Stimulated activated naive CD8-positive, alpha-beta T cell treated with anti-CD3 and anti-CD28 coated beads, Interleukin-15, Interleukin-2, amounts not matched to agents 100 ng/mL and 50 ng/mL, for 24 hours (primary cell): ENCODE data around the gene NDC1.

Experiments used
- H3K27ac Mint-ChIP-seq: one replicate; pipeline ENCODE4 v1.8.0; 2021; ENCODE audit warnings: mild to moderate bottlenecking, mixed read lengths
- H3K27me3 Mint-ChIP-seq: one replicate; pipeline ENCODE4 v1.8.0; 2021; ENCODE audit warnings: mixed read lengths
- H3K36me3 Mint-ChIP-seq: one replicate; pipeline ENCODE4 v1.8.0; 2021; ENCODE audit warnings: low read depth, mixed read lengths
- H3K4me1 Mint-ChIP-seq: one replicate; pipeline ENCODE4 v1.8.0; 2021; ENCODE audit warnings: low read depth, mixed read lengths
- H3K4me3 Mint-ChIP-seq: one replicate; pipeline ENCODE4 v1.8.0; 2021; ENCODE audit warnings: mild to moderate bottlenecking, mixed read lengths
- H3K9me3 Mint-ChIP-seq: one replicate; pipeline ENCODE4 v1.8.0; 2021; ENCODE audit warnings: mixed read lengths

Gene NDC1

DNA sequence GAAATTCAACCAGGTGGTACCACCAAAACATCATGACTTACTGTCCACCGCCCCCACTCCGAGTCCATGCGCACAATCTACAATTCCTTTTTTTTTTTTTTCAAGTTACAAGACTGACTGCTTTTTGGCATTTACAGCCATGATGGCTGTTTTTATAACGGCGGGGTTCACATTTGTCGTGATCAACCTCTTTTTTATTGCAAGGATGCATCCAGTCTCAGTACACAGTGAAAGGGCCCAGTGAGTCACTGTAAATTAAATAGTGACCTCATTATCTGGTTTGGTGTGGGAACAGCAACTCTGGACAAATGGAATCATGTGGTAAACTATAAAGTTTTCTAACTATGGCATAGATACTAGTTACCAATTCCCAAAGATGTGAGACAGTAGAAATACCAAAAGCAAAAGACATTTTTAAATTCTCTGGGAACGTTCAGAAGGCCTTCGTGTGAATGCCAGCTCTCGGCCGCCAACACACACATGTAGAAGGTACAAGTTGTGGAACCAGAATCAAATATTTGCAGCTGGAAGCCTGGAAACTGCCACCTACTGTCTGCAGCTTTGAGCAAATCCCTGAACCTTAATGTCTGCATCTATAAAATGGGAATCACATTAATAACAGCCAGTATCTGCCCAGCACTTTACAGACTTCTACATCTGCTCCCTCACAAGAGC lies 104.0 kb downstream of the NDC1 start:
- Mint-ChIP-seq H3K27me3 (peaks cover 55% of the 10 kb centered on the region), H3K4me3 (no peak overlapping the region), H3K36me3 (no peaks in the 10 kb centered on the region), H3K9me3 (no peaks in the 10 kb centered on the region), H3K27ac (no peak overlapping the region), H3K4me1 (no peaks in the 10 kb centered on the region)

DNA sequence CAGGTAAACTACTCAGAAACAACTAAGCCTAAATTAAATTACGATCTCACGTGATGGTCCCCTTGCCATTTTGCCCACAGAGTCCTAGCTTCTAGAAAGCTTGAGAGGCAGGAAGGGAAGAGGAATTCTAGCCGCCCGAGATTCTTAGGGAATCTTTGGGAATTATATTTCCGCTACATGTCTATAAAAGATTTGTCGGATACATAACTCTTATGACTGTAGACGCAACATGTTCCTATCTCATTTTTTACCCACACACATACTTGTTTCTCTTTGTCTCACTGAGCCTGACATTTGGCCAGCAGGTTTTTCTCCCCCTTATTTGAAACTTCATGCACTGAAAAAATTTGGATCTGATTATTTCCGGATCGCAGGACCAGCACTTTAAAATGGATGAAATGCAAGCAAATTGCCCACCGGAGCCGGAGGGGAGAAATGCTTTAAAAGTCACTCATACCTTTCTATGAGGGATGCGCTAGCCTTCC lies 104.6 kb downstream of the NDC1 start:
- no peaks in the 10 kb centered on the region for H3K36me3 Mint-ChIP-seq
- H3K27ac Mint-ChIP-seq = no peak overlapping the region
- no peak overlapping the region for H3K4me3 Mint-ChIP-seq
- H3K9me3 Mint-ChIP-seq = no peaks in the 10 kb centered on the region
- no peaks in the 10 kb centered on the region for H3K4me1 Mint-ChIP-seq
- H3K27me3 Mint-ChIP-seq = peaks cover 55% of the 10 kb centered on the region

DNA sequence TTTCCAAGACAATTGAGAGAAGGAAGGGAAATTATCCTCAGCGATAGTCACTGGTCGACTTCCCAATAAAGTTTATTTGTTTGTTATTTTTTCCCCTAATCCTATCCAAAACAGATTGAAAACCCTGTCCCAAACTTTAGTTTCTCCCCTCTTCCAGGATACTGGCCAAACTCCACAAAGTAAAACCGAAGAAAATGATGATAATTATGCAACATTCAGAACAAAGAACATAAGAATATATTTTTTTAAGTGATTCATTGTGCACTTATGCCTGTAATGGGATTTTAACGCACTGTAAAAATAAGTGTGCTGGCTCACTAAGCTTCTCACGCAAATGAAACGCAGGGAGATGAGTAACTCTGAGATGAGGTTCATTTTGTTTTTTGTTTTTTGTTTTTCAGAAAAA lies 105.2 kb downstream of the NDC1 start:
- Mint-ChIP-seq H3K27ac (no peak overlapping the region), H3K36me3 (no peaks in the 10 kb centered on the region), H3K4me3 (no peak overlapping the region), H3K9me3 (no peaks in the 10 kb centered on the region), H3K4me1 (no peaks in the 10 kb centered on the region), H3K27me3 (peaks cover 55% of the 10 kb centered on the region)

DNA sequence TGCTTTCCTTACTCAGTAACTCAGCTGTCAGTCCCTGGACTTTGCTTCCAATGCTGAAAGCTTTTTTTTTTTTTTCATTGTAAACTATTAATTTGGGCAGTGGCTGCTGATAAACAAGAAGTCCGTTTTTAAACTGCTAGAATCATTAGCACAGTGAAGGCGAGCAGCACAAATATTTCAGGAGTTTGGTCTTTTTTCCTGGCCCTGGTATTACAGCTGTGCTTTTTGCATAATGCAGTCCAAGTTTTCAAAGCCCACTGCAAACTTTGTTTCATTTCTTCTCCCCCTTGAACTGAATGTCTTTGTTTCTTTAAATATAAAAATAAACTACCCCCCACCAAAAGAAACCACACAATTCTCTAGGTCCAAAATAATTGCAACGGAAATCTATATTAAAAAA lies 105.7 kb downstream of the NDC1 start:
- Mint-ChIP-seq H3K9me3 (no peaks in the 10 kb centered on the region), H3K4me1 (no peaks in the 10 kb centered on the region), H3K4me3 (no peak overlapping the region), H3K27ac (no peak overlapping the region), H3K27me3 (peaks cover 53% of the 10 kb centered on the region), H3K36me3 (no peaks in the 10 kb centered on the region)

DNA sequence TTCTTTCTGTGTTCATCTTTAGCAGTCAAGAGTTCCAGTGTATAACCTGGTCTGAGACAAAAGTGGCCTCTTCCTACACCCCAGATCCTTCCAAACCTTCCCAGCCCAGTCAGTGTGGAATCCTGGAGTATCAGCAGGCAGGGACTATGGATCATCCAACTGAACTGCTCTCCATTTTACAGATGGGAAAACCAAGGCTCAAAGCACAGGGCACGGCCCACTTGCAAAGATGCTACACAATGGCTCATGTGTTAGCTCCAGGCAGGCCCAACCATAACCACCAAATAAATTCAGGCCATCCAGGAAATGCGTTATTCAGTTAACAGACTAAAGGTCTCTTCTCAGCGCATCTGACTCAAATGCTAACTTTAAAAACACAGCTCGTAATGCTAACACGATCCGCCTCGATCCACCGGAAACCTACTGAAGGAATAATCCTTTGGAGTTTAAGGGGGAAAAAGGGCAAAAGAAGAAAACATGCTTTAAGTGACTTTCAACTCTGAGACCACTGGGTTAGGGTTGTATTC lies 106.3 kb downstream of the NDC1 start:
- Mint-ChIP-seq H3K4me3 (no peak overlapping the region), H3K9me3 (no peaks in the 10 kb centered on the region), H3K4me1 (no peaks in the 10 kb centered on the region), H3K27ac (no peak overlapping the region), H3K27me3 (peaks cover 47% of the 10 kb centered on the region), H3K36me3 (no peaks in the 10 kb centered on the region)

DNA sequence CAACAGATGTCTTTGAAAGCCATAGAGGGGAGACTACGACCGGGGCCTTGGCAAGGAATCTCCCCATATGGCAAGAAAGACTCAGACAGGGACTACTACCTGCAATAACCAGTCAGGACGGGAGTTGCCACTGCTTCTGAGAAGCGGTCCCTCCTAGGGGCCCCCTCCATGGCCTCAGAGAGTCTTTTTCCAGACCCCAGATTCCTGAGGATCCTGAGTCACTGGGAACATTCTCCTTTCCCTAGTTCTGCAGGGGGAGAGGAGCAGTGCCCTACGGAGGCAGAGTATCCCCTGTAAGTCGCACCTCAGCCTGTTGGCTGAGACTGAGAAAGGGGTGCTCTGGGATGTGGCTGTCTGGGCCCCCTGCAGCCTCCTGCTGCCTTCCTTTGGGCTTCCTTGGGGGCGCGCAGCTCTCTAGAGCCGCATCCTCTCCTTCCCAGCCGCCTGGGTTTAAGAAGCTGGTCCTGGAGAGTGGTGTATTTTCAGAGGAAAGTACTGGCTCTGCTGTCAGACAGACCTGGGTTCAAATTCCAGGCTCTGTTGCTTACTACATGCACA lies 107.0 kb downstream of the NDC1 start:
- H3K9me3 Mint-ChIP-seq = no peaks in the 10 kb centered on the region
- H3K4me1 Mint-ChIP-seq = no peaks in the 10 kb centered on the region
- H3K4me3 Mint-ChIP-seq = no peak overlapping the region
- peaks cover 40% of the 10 kb centered on the region for H3K27me3 Mint-ChIP-seq
- no peaks in the 10 kb centered on the region for H3K36me3 Mint-ChIP-seq
- no peak overlapping the region for H3K27ac Mint-ChIP-seq

DNA sequence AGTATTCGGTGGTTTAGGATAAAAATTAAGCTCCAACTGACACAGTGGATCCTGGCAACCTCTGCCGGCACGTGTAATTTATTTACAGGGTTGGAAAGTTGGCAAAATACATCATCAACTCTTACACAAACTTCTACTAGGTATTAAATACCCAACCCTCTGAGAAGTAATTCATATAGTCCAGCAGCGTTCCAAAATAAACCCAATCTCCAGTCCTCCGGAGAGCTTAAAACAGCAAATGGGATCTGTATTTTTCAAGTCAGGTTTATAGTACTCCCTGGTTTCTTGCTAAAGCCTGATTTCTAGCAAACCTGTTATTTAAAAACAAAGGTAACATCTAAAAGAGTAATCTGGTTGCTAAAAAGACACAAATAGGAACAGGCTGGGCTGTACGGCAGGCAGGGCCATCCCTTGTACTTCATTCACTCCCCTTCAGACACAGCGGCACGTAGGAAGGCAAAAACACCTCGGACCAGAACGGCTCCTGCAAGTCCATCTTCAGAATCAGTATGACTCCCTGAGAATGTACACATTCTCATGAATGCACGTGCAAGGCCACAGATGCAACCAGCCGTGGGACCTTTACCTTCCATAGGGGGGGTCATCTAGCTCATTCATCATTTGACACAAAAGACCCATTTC lies 107.8 kb downstream of the NDC1 start:
- H3K27ac Mint-ChIP-seq = no peak overlapping the region
- H3K36me3 Mint-ChIP-seq = no peaks in the 10 kb centered on the region
- no peaks in the 10 kb centered on the region for H3K9me3 Mint-ChIP-seq
- H3K4me1 Mint-ChIP-seq = no peaks in the 10 kb centered on the region
- peaks cover 33% of the 10 kb centered on the region for H3K27me3 Mint-ChIP-seq
- H3K4me3 Mint-ChIP-seq = no peak overlapping the region

DNA sequence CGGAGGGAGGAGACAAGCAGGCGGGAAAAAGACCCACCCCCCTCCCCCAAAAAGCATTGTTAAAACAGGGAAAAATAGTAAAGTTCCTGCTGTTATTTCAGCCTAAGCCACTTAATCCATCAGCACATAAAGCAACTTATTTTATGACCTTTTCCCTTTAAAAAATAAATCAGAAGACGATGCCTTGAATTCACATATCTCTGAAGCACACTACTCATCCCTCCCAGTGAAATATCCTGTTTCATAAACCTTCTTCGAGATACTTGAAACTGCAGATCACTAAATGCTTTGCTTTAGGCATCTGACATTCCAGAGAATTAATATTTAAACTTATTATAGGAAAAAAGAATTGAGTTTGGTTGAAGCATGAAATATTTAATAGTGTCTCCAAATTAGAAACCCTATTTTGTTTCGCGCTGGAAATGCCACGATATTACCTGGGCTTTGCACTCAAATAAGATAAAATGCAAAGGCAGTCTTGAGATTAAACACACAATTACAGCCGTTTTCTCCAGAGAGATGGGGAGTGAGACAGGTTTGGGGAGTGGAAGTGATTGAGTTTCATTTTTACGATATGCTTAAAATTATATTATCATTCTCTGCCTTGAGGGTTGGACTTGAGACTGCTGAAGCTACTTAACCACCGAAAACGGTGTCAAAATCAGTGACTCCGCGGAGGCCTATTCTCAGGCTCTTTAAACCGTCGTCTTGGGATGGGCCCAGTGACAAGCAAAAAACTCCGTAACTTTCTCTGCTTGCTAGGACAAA lies 108.5 kb downstream of the NDC1 start:
- Mint-ChIP-seq H3K4me3 (no peak overlapping the region), H3K27ac (no peak overlapping the region), H3K4me1 (no peaks in the 10 kb centered on the region), H3K9me3 (no peaks in the 10 kb centered on the region), H3K27me3 (peaks cover 26% of the 10 kb centered on the region), H3K36me3 (no peaks in the 10 kb centered on the region)

DNA sequence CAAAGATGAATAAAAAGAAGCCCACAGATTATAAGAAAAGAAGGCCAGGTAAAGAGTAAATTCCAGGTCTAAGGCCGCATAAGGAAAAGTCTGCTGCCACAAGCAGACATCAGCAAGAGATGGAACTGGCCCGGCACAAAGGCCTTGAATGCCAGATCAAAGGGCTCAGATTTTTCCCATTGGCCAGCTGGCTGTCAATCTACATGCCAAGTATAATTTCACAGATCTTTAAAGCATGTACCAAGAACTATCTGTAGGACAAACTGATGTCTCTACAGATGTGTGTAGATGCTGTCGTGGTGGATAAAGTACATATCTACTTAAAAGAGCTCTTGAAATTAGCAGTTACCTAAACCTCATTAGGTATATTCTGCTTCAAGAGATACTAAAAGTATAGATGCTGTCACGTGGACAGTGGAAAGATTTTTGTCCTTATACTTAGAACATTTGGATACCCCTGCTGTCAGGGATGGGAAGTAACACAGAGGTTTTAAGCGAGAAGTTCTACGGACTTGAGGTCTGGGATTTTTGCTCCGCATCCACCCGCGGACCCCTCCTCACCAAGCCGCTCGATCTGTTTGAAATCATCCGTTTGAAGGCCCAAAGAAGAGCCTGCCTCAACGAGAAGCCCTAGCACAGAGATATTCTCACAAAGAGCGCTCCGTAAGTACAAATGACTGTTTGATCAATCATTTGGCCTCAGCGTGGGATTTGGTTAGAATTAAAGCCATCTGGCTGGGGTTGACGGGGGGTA lies 109.2 kb downstream of the NDC1 start:
- Mint-ChIP-seq H3K27me3 (peaks cover 20% of the 10 kb centered on the region), H3K4me3 (no peak overlapping the region), H3K4me1 (no peaks in the 10 kb centered on the region), H3K36me3 (no peaks in the 10 kb centered on the region), H3K27ac (no peak overlapping the region), H3K9me3 (no peaks in the 10 kb centered on the region)

DNA sequence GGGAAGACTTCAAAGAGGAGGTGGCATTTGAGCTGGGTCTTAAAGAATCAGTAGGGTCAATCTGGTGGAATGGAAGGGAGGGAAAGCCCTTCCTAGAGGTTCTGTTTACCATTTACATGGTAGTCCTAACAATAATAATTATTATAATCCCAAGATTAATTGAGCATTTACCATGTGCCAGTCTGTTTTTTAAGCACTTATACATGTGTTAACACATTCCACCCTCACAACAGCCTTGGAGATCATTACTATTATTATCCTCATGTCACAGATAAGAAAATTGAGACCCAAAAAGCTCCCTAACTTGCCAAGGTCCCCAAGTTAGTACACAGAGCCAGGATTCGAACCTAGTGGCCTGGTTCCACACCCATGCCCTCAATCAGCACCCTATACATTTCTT lies 109.9 kb downstream of the NDC1 start:
- Mint-ChIP-seq H3K4me1 (no peaks in the 10 kb centered on the region), H3K27me3 (peaks cover 14% of the 10 kb centered on the region), H3K36me3 (no peaks in the 10 kb centered on the region), H3K27ac (no peak overlapping the region), H3K9me3 (no peaks in the 10 kb centered on the region), H3K4me3 (no peak overlapping the region)

DNA sequence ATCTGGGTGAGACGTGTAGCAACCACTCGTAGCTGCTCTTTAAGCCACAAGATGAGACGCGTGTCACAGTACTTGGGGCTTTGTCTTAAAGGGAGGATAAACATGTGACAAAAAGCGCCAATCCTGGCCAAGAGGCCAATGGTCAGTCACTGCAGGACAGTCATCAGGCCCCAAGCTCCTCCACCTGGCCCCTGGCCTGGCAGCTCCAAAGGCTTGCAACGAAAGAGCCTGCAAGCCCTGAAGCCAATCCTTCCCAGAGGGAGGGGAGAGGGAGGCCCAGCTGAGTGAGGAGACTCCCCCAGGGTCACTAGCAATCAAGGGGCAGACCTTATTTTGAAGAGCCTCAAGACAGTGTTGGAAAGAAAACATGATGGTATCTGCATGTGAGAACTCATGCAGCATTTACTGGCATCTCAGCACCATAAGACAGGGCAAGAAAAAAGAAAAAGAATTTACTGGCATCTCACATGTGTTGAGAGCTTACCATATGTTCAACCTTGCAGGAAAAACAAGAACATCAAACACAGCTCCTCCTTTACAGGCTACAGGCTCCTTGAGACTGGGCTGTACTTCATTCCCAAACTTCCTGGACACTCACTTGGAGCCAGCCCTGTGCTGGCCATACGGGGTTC lies 110.5 kb downstream of the NDC1 start:
- H3K27me3 Mint-ChIP-seq = peaks cover 14% of the 10 kb centered on the region
- H3K4me3 Mint-ChIP-seq = no peak overlapping the region
- H3K36me3 Mint-ChIP-seq = no peaks in the 10 kb centered on the region
- H3K9me3 Mint-ChIP-seq = no peaks in the 10 kb centered on the region
- no peak overlapping the region for H3K27ac Mint-ChIP-seq
- H3K4me1 Mint-ChIP-seq = no peaks in the 10 kb centered on the region

DNA sequence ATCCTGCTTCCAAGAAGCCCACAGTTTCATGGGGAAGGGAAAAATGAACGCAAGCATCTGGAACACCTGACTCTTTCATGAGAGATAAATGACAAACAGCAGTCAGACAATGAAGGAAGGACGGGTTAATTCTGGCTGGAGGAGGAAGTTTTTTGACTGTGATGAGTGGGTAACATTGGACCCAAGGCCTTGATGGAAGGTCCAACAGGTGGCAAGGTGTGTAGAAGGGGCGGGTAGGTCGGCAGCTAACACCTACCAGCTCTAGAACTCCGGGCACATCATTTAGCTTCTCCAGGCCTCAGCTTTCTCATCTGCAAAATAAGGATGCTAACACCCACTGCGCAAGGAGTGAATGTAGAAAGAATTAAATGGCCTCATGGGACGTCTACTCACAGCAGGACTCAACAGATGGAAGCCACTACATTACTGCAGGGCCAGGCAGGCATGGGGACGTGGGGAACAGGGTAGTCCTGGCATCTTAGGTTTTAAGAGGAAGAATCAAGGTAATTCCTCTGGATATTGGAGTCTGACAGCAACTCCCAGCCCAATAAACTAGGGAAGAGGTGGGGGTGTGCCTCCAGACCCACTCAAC lies 112.0 kb downstream of the NDC1 start:
- no peaks in the 10 kb centered on the region for H3K4me1 Mint-ChIP-seq
- H3K36me3 Mint-ChIP-seq = no peaks in the 10 kb centered on the region
- no peak overlapping the region for H3K4me3 Mint-ChIP-seq
- H3K9me3 Mint-ChIP-seq = no peaks in the 10 kb centered on the region
- H3K27ac Mint-ChIP-seq = no peak overlapping the region
- peaks cover 6% of the 10 kb centered on the region for H3K27me3 Mint-ChIP-seq

DNA sequence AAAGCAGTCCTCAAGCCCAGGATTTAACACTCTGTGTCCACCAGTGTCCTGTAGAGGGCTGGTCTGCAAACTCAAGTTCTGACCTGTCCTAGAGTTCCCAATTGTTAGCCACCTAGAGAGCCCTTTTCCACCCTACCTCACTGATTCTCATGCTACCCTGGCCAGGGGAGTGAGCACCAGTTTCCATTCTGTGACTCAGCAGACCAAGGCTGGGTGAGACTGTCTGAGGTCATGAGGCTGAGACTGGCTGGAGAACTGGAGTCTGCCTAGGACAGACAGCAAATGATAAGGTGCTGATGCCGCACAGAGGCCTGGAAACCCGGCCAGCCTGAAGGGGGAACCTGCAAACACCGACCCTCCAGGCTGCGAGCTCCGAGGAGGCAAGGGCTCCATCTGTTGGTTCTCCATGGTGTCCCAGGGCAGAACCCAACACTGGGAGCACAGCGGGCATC lies 112.8 kb downstream of the NDC1 start:
- no peaks in the 10 kb centered on the region for H3K36me3 Mint-ChIP-seq
- no peak overlapping the region for H3K27ac Mint-ChIP-seq
- H3K4me1 Mint-ChIP-seq = no peaks in the 10 kb centered on the region
- H3K9me3 Mint-ChIP-seq = no peaks in the 10 kb centered on the region
- no peak overlapping the region for H3K4me3 Mint-ChIP-seq
- no peaks in the 10 kb centered on the region for H3K27me3 Mint-ChIP-seq

DNA sequence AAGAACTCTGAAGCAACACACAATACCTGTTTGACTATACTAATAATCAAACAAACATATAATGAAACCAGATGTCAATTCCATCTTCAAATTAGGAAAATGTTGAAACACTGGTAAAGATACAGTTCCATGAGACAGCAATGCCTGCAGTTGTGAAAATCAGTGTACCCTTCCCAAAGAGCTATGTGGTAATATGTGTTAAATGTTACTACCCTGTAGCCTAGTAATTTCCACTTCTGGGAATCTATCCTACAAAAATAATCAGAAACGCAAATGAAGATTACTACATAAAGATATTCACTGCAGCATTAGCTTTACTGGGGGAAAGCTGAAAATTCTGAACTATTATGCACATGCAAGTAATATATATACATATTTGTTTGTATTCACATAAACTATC lies 116.1 kb downstream of the NDC1 start:
- Mint-ChIP-seq H3K4me1 (no peaks in the 10 kb centered on the region), H3K27me3 (no peaks in the 10 kb centered on the region), H3K36me3 (no peaks in the 10 kb centered on the region), H3K4me3 (no peak overlapping the region), H3K27ac (no peak overlapping the region), H3K9me3 (no peaks in the 10 kb centered on the region)
